ENCODE measurements around the gene PTGR1. TPM values are rescaled to one million over a fixed set of nuclear protein-coding genes. Genes with fewer than 3 reads are reported as not detected.

PTGR1 gene
- 21.9 and 24.7 TPM in 2 replicates for total RNA-seq (2014; rRNA removed; shearing (Covaris generic))
- 15.3 and 19.1 TPM in 2 replicates for polyA plus RNA-seq (2016; fragmentation: Nextera tagmentation; extraction: Ambion mirVana)
- long read RNA-seq, transcript PTGR1-205 (10 exons, 1,407 nt) = minor isoform, 8 of 51 reads
- long read RNA-seq, transcript PTGR1-201 (10 exons, 1,223 nt) = major isoform, 28 of 51 reads
- long read RNA-seq, partial matches to known transcripts = 1 of 51 reads
- long read RNA-seq, other reads (novel, unspliced or antisense) = 9 of 51 reads

DNA sequence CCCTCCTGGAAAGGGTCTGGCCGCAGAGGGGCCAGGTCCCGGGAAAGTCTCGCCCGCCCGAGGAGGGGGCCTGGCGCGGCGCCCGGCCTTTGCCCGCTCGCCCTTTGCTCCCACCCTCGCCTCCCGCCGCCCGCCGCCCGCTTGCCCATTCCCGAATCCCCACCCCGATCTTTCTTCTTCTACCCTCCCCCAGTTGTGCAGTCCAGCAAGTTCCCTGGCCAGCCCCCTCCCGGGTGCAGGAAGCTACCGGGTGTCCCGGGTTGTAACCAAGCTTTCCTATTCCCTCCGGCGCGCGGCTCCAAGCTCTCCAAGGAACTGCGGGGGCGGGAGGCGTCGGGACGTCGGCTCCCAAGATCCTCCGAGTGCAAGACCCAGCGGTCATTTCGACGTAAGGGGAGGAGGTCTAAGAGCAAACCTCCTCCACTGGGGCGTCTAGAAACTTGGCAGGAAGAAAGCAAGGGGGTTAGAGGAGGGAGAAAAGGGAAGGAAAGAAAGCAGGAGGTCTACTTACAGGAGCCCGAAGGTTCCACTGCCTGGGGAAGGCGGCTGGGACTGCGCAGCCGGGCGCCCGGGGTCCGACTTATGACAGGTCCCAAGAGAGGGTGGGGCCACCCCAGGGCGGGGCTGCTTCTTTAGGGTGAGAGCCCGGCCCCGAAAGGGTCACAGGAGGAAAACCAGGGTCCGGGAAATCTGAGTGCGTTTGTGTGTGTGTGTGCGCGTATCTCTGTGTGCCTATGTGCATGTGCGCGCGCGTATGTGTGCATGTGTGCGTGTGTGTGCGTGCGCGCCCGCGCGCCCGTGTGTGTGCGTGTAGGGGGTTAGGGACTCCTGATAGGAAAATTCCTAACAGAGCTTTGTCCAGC, at the start of gene PTGR1:
TSS of gene PTGR1 (minus strand) at position 556 of the 863 bp plus-strand sequence. CDS start 2,225 bp downstream, outside the sequence.
- H3K27me3 Mint-ChIP-seq (ENCODE audit: insufficient read depth, low read depth, poor library complexity) = peaks cover 24% of the 10 kb centered on the region
- H3K4me1 Mint-ChIP-seq = peaks cover 5% of the 10 kb centered on the region
- H2AFZ ChIP-seq = peak within 1 kb of the TSS; percentile 64
- H3K4me3 ChIP-seq = peak within 1 kb of the TSS; percentile 82
- H3K9me2 ChIP-seq (ENCODE audit: insufficient read depth) = no peaks in the 10 kb centered on the region
- H3K27ac ChIP-seq (ENCODE audit: low read depth) = no peak within 1 kb of the TSS
- H4K20me1 ChIP-seq (replicated peaks; ENCODE audit: insufficient read depth) = no peaks in the 10 kb centered on the region
- peak within 1 kb of the TSS; percentile 76 for H3K4me2 ChIP-seq
- no peaks in the 10 kb centered on the region for H3F3A ChIP-seq (replicated peaks; ENCODE audit: low read depth)
- H3K27ac Mint-ChIP-seq = peak within 1 kb of the TSS; percentile 50
- H3K79me2 ChIP-seq (replicated peaks; ENCODE audit: insufficient read depth) = no peaks in the 10 kb centered on the region
- H3K27me3 ChIP-seq (ENCODE audit: insufficient read depth) = peaks cover 24% of the 10 kb centered on the region
- peak within 1 kb of the TSS; percentile 90 for H3K4me3 Mint-ChIP-seq
- H3K4me1 ChIP-seq (ENCODE audit: insufficient read depth) = no peaks in the 10 kb centered on the region; the same call in 1 of the 2 replicates
- peak; percentile 92 for DNase-seq (ENCODE audit: low spot score)
- TF ChIP-seq, protein P1, sequence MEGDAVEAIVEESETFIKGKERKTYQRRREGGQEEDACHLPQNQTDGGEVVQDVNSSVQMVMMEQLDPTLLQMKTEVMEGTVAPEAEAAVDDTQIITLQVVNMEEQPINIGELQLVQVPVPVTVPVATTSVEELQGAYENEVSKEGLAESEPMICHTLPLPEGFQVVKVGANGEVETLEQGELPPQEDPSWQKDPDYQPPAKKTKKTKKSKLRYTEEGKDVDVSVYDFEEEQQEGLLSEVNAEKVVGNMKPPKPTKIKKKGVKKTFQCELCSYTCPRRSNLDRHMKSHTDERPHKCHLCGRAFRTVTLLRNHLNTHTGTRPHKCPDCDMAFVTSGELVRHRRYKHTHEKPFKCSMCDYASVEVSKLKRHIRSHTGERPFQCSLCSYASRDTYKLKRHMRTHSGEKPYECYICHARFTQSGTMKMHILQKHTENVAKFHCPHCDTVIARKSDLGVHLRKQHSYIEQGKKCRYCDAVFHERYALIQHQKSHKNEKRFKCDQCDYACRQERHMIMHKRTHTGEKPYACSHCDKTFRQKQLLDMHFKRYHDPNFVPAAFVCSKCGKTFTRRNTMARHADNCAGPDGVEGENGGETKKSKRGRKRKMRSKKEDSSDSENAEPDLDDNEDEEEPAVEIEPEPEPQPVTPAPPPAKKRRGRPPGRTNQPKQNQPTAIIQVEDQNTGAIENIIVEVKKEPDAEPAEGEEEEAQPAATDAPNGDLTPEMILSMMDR (conservative IDR thresholded peaks at IDR 0.05; ENCODE audit: low read depth in 2 of 2) = no peak
- TF ChIP-seq, protein P2, sequence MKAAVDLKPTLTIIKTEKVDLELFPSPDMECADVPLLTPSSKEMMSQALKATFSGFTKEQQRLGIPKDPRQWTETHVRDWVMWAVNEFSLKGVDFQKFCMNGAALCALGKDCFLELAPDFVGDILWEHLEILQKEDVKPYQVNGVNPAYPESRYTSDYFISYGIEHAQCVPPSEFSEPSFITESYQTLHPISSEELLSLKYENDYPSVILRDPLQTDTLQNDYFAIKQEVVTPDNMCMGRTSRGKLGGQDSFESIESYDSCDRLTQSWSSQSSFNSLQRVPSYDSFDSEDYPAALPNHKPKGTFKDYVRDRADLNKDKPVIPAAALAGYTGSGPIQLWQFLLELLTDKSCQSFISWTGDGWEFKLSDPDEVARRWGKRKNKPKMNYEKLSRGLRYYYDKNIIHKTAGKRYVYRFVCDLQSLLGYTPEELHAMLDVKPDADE (IDR thresholded peaks at IDR 0.05) = no peak
- TF ChIP-seq EZH2phosphoT487 (IDR thresholded peaks at IDR 0.05; ENCODE audit: unreplicated experiment) (no peak), EZH2 (IDR thresholded peaks at IDR 0.05; ENCODE audit: low read depth, unreplicated experiment) (peak; percentile 26), STAT1 (IDR thresholded peaks at IDR 0.05; ENCODE audit: unreplicated experiment) (no peak), ZNF114 (CRISPR knock-in tag; IDR thresholded peaks at IDR 0.05) (no peak), POLR2AphosphoS5 (IDR thresholded peaks at IDR 0.05; ENCODE audit: low read depth) (peak; percentile 67), NANOG (IDR thresholded peaks at IDR 0.05; ENCODE audit: borderline replicate concordance) (no peak)
- peaks cover 26% of the 10 kb centered on the region; the same call in 2 of the 3 replicates for H3K36me3 Mint-ChIP-seq (ENCODE audit: low read depth)
- no peaks in the 10 kb centered on the region; the same call in 2 of the 3 replicates for H3K9me3 Mint-ChIP-seq
- 0 out of 2 replicates have a peak, but pooled peaks cover 4% of the 10 kb centered on the region for H3K36me3 ChIP-seq (ENCODE audit: insufficient read depth)
- peak; percentile 75 for ATAC-seq

DNA sequence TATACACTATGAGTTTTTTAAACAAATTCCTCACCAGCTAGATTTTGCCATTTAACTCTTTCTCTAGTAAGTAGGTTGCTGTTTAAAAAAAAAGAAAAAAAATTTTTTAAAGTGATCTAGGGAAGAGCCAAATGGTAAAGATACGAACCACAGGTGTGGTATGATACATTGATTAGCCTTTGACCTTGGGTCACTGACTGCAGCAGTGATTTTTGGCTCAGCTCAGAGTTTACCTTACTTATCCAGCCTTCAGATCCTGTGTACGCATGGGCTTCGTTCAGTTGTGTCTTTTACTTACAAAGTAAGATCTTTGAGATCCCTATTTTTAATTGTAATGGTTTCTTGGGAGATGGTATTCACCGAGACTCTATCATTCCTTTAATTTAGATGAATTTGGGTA, 49.6 kb upstream of the PTGR1 start:
- DNase-seq (ENCODE audit: low spot score) (no peak), ATAC-seq (no peak)
- Mint-ChIP-seq H3K4me3 (no peak overlapping the region), H3K4me1 (no peaks in the 10 kb centered on the region), H3K27me3 (ENCODE audit: insufficient read depth, low read depth, poor library complexity) (peaks cover 2% of the 10 kb centered on the region), H3K36me3 (ENCODE audit: low read depth) (peaks cover 41% of the 10 kb centered on the region; the same call in 2 of the 3 replicates), H3K27ac (no peak overlapping the region), H3K9me3 (no peaks in the 10 kb centered on the region)
- no peaks in the 10 kb centered on the region for H3K9me2 ChIP-seq (ENCODE audit: insufficient read depth)
- H3K4me3 ChIP-seq = no peak overlapping the region
- H3K4me1 ChIP-seq (ENCODE audit: insufficient read depth) = no peaks in the 10 kb centered on the region
- H3K27me3 ChIP-seq (ENCODE audit: insufficient read depth) = no peaks in the 10 kb centered on the region
- 0 out of 2 replicates have a peak, but pooled peaks cover 5% of the 10 kb centered on the region for H3K79me2 ChIP-seq (replicated peaks; ENCODE audit: insufficient read depth)
- H4K20me1 ChIP-seq (replicated peaks; ENCODE audit: insufficient read depth) = no peaks in the 10 kb centered on the region
- no peaks in the 10 kb centered on the region for H3F3A ChIP-seq (replicated peaks; ENCODE audit: low read depth)
- H3K36me3 ChIP-seq (ENCODE audit: insufficient read depth) = peaks cover 8% of the 10 kb centered on the region
- H3K27ac ChIP-seq (ENCODE audit: low read depth) = no peak overlapping the region
- H2AFZ ChIP-seq = no peak overlapping the region
- H3K4me2 ChIP-seq = no peak overlapping the region
- TF ChIP-seq STAT1 (IDR thresholded peaks at IDR 0.05; ENCODE audit: unreplicated experiment) = no peak
- no peak for TF ChIP-seq EZH2 (IDR thresholded peaks at IDR 0.05; ENCODE audit: low read depth, unreplicated experiment)
- no peak for TF ChIP-seq NANOG (IDR thresholded peaks at IDR 0.05; ENCODE audit: borderline replicate concordance)
- TF ChIP-seq, protein P3, sequence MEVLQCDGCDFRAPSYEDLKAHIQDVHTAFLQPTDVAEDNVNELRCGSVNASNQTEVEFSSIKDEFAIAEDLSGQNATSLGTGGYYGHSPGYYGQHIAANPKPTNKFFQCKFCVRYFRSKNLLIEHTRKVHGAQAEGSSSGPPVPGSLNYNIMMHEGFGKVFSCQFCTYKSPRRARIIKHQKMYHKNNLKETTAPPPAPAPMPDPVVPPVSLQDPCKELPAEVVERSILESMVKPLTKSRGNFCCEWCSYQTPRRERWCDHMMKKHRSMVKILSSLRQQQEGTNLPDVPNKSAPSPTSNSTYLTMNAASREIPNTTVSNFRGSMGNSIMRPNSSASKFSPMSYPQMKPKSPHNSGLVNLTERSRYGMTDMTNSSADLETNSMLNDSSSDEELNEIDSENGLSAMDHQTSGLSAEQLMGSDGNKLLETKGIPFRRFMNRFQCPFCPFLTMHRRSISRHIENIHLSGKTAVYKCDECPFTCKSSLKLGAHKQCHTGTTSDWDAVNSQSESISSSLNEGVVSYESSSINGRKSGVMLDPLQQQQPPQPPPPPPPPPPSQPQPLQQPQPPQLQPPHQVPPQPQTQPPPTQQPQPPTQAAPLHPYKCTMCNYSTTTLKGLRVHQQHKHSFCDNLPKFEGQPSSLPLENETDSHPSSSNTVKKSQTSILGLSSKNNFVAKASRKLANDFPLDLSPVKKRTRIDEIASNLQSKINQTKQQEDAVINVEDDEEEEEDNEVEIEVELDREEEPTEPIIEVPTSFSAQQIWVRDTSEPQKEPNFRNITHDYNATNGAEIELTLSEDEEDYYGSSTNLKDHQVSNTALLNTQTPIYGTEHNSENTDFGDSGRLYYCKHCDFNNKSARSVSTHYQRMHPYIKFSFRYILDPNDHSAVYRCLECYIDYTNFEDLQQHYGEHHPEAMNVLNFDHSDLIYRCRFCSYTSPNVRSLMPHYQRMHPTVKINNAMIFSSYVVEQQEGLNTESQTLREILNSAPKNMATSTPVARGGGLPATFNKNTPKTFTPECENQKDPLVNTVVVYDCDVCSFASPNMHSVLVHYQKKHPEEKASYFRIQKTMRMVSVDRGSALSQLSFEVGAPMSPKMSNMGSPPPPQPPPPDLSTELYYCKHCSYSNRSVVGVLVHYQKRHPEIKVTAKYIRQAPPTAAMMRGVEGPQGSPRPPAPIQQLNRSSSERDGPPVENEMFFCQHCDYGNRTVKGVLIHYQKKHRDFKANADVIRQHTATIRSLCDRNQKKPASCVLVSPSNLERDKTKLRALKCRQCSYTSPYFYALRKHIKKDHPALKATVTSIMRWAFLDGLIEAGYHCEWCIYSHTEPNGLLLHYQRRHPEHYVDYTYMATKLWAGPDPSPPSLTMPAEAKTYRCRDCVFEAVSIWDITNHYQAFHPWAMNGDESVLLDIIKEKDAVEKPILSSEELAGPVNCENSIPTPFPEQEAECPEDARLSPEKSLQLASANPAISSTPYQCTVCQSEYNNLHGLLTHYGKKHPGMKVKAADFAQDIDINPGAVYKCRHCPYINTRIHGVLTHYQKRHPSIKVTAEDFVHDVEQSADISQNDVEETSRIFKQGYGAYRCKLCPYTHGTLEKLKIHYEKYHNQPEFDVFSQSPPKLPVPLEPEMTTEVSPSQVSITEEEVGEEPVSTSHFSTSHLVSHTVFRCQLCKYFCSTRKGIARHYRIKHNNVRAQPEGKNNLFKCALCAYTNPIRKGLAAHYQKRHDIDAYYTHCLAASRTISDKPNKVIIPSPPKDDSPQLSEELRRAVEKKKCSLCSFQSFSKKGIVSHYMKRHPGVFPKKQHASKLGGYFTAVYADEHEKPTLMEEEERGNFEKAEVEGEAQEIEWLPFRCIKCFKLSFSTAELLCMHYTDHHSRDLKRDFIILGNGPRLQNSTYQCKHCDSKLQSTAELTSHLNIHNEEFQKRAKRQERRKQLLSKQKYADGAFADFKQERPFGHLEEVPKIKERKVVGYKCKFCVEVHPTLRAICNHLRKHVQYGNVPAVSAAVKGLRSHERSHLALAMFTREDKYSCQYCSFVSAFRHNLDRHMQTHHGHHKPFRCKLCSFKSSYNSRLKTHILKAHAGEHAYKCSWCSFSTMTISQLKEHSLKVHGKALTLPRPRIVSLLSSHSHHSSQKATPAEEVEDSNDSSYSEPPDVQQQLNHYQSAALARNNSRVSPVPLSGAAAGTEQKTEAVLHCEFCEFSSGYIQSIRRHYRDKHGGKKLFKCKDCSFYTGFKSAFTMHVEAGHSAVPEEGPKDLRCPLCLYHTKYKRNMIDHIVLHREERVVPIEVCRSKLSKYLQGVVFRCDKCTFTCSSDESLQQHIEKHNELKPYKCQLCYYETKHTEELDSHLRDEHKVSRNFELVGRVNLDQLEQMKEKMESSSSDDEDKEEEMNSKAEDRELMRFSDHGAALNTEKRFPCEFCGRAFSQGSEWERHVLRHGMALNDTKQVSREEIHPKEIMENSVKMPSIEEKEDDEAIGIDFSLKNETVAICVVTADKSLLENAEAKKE (CRISPR knock-in tag; IDR thresholded peaks at IDR 0.05) = no peak
- TF ChIP-seq EZH2phosphoT487 (IDR thresholded peaks at IDR 0.05; ENCODE audit: unreplicated experiment) = no peak
- TF ChIP-seq POLR2AphosphoS5 (IDR thresholded peaks at IDR 0.05; ENCODE audit: low read depth) = no peak

All from GM23338 (cell line).